Endothelial cell of umbilical vein (primary cell): ENCODE data around the gene ETFRF1. TPM values are rescaled to one million over a fixed set of nuclear protein-coding genes. Genes with fewer than 3 reads are reported as not detected.

Source experiments
- BruUV-seq: library from RNA; stranded (reverse); fragments of 400-500 nt; replicated peaks from 2 replicates; lab custom pipeline; 2021; lab: Mats Ljungman, UMichigan
- CTCF ChIA-PET: fragments of 300-600, 350-600 bp; sonication (Branson Sonifier 250); formaldehyde crosslinking; loops from one replicate; lab custom pipeline; 2021; ENCODE audit warnings: antibody characterized with exemption, inconsistent platforms; lab: Charles Lee
- POLR2A ChIA-PET: fragments of 300-600, 350-600 bp; sonication (Branson Sonifier 250); formaldehyde crosslinking; loops from one replicate; lab custom pipeline; 2021; ENCODE audit warnings: antibody characterized with exemption, inconsistent platforms; lab: Charles Lee
- DNase-seq: peaks from one replicate; pipeline ENCODE4 v3.0.0-alpha.2; 2011; ENCODE audit warnings: low read depth, low spot score
- FAIRE-seq: peaks from 2 replicates; lab custom pipeline; 2011; peaks lifted over from hg19 to GRCh38; lab: Jason Lieb, UNC
- H2AFZ ChIP-seq: 2 replicates; pipeline ENCODE4 v1.6.0; 2012; ENCODE audit warnings: low read depth, low read length, control low read depth, inconsistent platforms
- H3K27ac ChIP-seq: 2 replicates; pipeline ENCODE4 v1.5.1; 2011; ENCODE audit warnings: low read depth, mild to moderate bottlenecking, control low read depth, low read length, moderate library complexity; ENCODE audit not compliant: insufficient read depth
- H3K27me3 ChIP-seq, 2 experiments: 2 replicates each; pipeline versions ENCODE4 v1.6.0 to v1.6.1; 2011; ENCODE audit warnings: low read length in 2 of 2, mixed read lengths in 1 of 2; ENCODE audit not compliant: control insufficient read depth in 2 of 2, insufficient read depth in 2 of 2
- H3K36me3 ChIP-seq, 2 experiments: 2 replicates in 1 of 2; 3 replicates in 1 of 2; pipeline ENCODE4 v1.5.1; 2011; ENCODE audit warnings: low read length in 2 of 2, mild to moderate bottlenecking in 1 of 2, moderate library complexity in 1 of 2; ENCODE audit not compliant: control insufficient read depth in 2 of 2, insufficient read depth in 2 of 2; ENCODE audit errors: extremely low read depth in 1 of 2
- H3K4me1 ChIP-seq: 3 replicates; pipeline ENCODE4 v1.5.1; 2011; ENCODE audit warnings: mild to moderate bottlenecking, low read length; ENCODE audit not compliant: control insufficient read depth, insufficient read depth; ENCODE audit errors: extremely low read depth
- H3K4me2 ChIP-seq: 2 replicates; pipeline ENCODE4 v1.6.1; 2011; ENCODE audit warnings: low read length, control low read depth, mixed read lengths; ENCODE audit not compliant: insufficient read depth
- H3K4me3 ChIP-seq, 3 experiments: fragments of 200-600 bp in 1 of 3; sonication (generic), shearing (Covaris generic) in 1 of 3; replicated peaks in 1 of 3; 2 replicates each; pipeline ENCODE4 v1.5.1; 2011 to 2016; ENCODE audit warnings: control low read depth in 3 of 3, low read length in 3 of 3, mild to moderate bottlenecking in 2 of 3, inconsistent platforms in 1 of 3, low read depth in 1 of 3, moderate library complexity in 1 of 3; ENCODE audit not compliant: insufficient read depth in 1 of 3
- H3K79me2 ChIP-seq: 2 replicates; pipeline ENCODE4 v1.6.0; 2012; ENCODE audit warnings: low read length, inconsistent platforms; ENCODE audit not compliant: control insufficient read depth, insufficient read depth
- H3K9ac ChIP-seq: replicated peaks from 2 replicates; pipeline ENCODE3; 2011; ENCODE audit warnings: low read length, control low read depth; ENCODE audit not compliant: insufficient read depth; ENCODE audit errors: extremely low read depth
- H3K9me1 ChIP-seq: replicated peaks from 3 replicates; pipeline ENCODE4 v1.6.0; 2011; ENCODE audit warnings: mild to moderate bottlenecking, low read length; ENCODE audit not compliant: control insufficient read depth, insufficient read depth; ENCODE audit errors: extremely low read depth
- H3K9me3 ChIP-seq: replicated peaks from 2 replicates; pipeline ENCODE4 v1.5.1; 2012; ENCODE audit warnings: low read length, inconsistent platforms; ENCODE audit not compliant: control insufficient read depth, insufficient read depth
- H4K20me1 ChIP-seq: replicated peaks from 2 replicates; pipeline ENCODE3; 2011; ENCODE audit warnings: mild to moderate bottlenecking, low read length; ENCODE audit not compliant: control insufficient read depth, insufficient read depth; ENCODE audit errors: extremely low read depth
- EZH2 ChIP-seq: IDR thresholded peaks from 2 replicates; pipeline ENCODE4 v1.6.1; 2012; ENCODE audit warnings: borderline replicate concordance, low read depth, mild to moderate bottlenecking, moderate library complexity, low read length, inconsistent platforms; ENCODE audit not compliant: severe bottlenecking
- FOS ChIP-seq: IDR thresholded peaks from 2 replicates; pipeline ENCODE4 v1.6.1; 2011; ENCODE audit warnings: mild to moderate bottlenecking, low read length, moderate library complexity, borderline replicate concordance; ENCODE audit not compliant: insufficient read depth
- GATA2 ChIP-seq: IDR thresholded peaks from 2 replicates; pipeline ENCODE4 v1.7.0; 2011; ENCODE audit warnings: low read depth, mild to moderate bottlenecking, moderate library complexity, mixed read lengths, low read length; ENCODE audit not compliant: insufficient read length, insufficient read depth
- MYC ChIP-seq: IDR thresholded peaks from one replicate; pipeline ENCODE4 v1.6.1; 2011; ENCODE audit warnings: mild to moderate bottlenecking, low read depth, low read length
- POLR2A ChIP-seq: IDR thresholded peaks from 2 replicates; pipeline ENCODE4 v1.6.1; 2012; ENCODE audit warnings: low read depth, mild to moderate bottlenecking, control low read depth, low read length
- POLR2AphosphoS5 ChIP-seq: IDR thresholded peaks from 2 replicates; pipeline ENCODE4 v1.6.1; 2012; ENCODE audit warnings: low read depth, mild to moderate bottlenecking, control low read depth, low read length, moderate library complexity; ENCODE audit not compliant: insufficient read depth
- dilution Hi-C: fragments of 300-500 bp; cut with MboI; formaldehyde crosslinking; loops from one replicate; pipeline ENCODE4 v1.15.0; 2019; ENCODE audit warnings: low sequenced_read_pairs; ENCODE audit not compliant: extremely low pct_ligation_motif_present
- intact Hi-C: fragments of 100-400 bp; cut with micrococcal nuclease; formaldehyde crosslinking; loops from one replicate; pipeline ENCODE4 v1.10.0; 2022
- polyA plus RNA-seq, 4 experiments: library from polyadenylated mRNA; depleted of rRNA in 3 of 4; stranded (reverse) in 3 of 4; unstranded in 1 of 4; fragments of >200 nt; gene quantifications; 2 replicates each; pipeline versions ENCODE4 v1.2.1 to v1.2.3, GENCODE V29; 2011 to 2012; ENCODE audit warnings: missing spikeins in 1 of 4
- total RNA-seq: library from RNA; stranded (reverse); gene quantifications from 2 replicates; pipeline ENCODE4 v1.2.3, GENCODE V29; 2021
- TF ChIP-seq, protein P1 (sequence below): IDR thresholded peaks from 2 replicates; pipeline ENCODE4 v1.6.1; 2011; ENCODE audit not compliant: insufficient read depth, insufficient read length

The ETFRF1 gene
- total and polyA plus RNA-seq, 2 donors (not counting 3 experiments of a cell fraction or from before 2014, with no cell fraction given) = 6.9 to 10.6 TPM

DNA sequence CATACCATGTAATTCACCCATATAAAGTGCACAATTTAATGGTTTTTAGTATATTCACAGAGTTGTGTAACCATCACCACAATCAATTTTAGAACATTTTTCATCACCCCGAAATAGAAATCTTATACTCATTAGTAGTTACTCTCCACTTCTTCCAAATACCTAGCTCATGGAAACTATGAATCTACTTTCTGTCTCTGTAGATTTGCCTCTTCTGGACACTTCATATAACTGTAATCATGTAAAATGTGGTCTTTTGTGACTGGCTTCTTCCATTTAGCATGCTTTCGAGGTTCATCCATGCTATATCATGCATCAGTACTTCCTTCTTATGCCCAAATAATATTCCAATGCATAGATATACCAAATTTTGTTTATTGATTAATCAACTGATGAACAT is 10.9 kb upstream of the ETFRF1 start:
- Histone ChIP-seq H3K4me2 (no peak overlapping the region), H3K9me3 (no peaks in the 10 kb centered on the region), H3K27ac (no peak overlapping the region), H3K9ac (no peak overlapping the region), H3K27me3 (peaks cover 2 to 6% of the 10 kb centered on the region in 2 experiments), H3K79me2 (no peaks in the 10 kb centered on the region), H3K4me1 (no peaks in the 10 kb centered on the region), H3K4me3 (no peak overlapping the region), H2AFZ (no peak overlapping the region), H3K36me3 (no peaks in the 10 kb centered on the region), H4K20me1 (no peaks in the 10 kb centered on the region), H3K9me1 (no peaks in the 10 kb centered on the region)
- POLR2A ChIA-PET = no interaction called here
- CTCF ChIA-PET = interaction anchor here (1.0 to 1.2 kb wide), 2 partner anchors 29 to 204 kb away, joined by 3 read pairs; no protein-coding TSS in a partner anchor
- dilution Hi-C loops = no loop called here
- intact Hi-C loops = no loop called here
- no TSS peak for BruUV-seq
- TF ChIP-seq, protein P1, sequence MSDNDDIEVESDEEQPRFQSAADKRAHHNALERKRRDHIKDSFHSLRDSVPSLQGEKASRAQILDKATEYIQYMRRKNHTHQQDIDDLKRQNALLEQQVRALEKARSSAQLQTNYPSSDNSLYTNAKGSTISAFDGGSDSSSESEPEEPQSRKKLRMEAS = no peak
- no peak for TF ChIP-seq MYC
- TF ChIP-seq EZH2 = no peak
- no peak for TF ChIP-seq GATA2
- TF ChIP-seq POLR2AphosphoS5 = no peak
- no peak for TF ChIP-seq POLR2A
- TF ChIP-seq FOS = no peak
- FAIRE-seq (no peak), DNase-seq (no peak)
